HCT116 (cell line): ENCODE measurements around the gene TNFRSF8. TPM values are rescaled to one million over a fixed set of nuclear protein-coding genes. Genes with fewer than 3 reads are reported as not detected.

Source experiments
- ATAC-seq: fragments of 200-7000 bp; cut with Tn5 transposase; 2 replicates; pipeline ENCODE4 v1.9.1; 2020; ENCODE audit warnings: mild to moderate bottlenecking, moderate library complexity
- BruUV-seq: library from RNA; stranded (reverse); fragments of 400-500 nt; replicated peaks from 2 replicates; lab custom pipeline; 2021; lab: Mats Ljungman, UMichigan
- CTCF ChIA-PET: fragments of 300-600 bp; sonication (Branson Sonifier 250); formaldehyde crosslinking; loops from one replicate; lab custom pipeline; 2021; ENCODE audit warnings: antibody characterized with exemption; lab: Charles Lee
- POLR2A ChIA-PET: fragments of 300-600, 350-600 bp; sonication (Branson Sonifier 250); formaldehyde crosslinking; loops from one replicate; lab custom pipeline; 2021; ENCODE audit warnings: antibody characterized with exemption; lab: Charles Lee
- RAD21 ChIA-PET, 2 experiments: fragments of 300-600 bp; sonication (Branson Sonifier 250); formaldehyde crosslinking; loops; one replicate each; lab custom pipeline; 2023; ENCODE audit warnings: low total read pairs in 2 of 2; ENCODE audit not compliant: uncharacterized antibody in 2 of 2, unreplicated experiment in 2 of 2, low non-redundant PET in 1 of 2; lab: Charles Lee
- DNase-seq: peaks from one replicate; pipeline ENCODE4 v3.0.0-alpha.2; 2010; ENCODE audit warnings: low read depth, low spot score
- H2AFZ ChIP-seq: fragments of 200-600 bp; shearing (Covaris generic), sonication (generic); 2 replicates; pipeline ENCODE4 v1.6.1; 2017; ENCODE audit warnings: low read depth, mixed run types, mixed read lengths, antibody characterized with exemption, low read length; ENCODE audit not compliant: poor library complexity, severe bottlenecking
- H3K27ac ChIP-seq: 2 replicates; pipeline ENCODE4 v1.5.1; 2012; ENCODE audit warnings: low read depth, low read length
- H3K27me3 ChIP-seq: fragments of 200-600 bp; sonication (generic); 2 replicates; pipeline ENCODE4 v1.6.1; 2016; ENCODE audit warnings: mixed run types, low read length, mixed read lengths; ENCODE audit not compliant: insufficient read depth
- H3K36me3 ChIP-seq, 2 experiments: fragments of 200-500 bp in 1 of 2; fragments of 200-600 bp in 1 of 2; sonication (Bioruptor generic) in 1 of 2; sonication (generic) in 1 of 2; 2 replicates each; pipeline versions ENCODE4 v1.5.1 to v1.6.1; 2014 to 2016; ENCODE audit warnings: low read length in 2 of 2, inconsistent platforms in 1 of 2, mixed read lengths in 1 of 2, mixed run types in 1 of 2; ENCODE audit not compliant: insufficient read depth in 2 of 2, control insufficient read depth in 1 of 2
- H3K4me1 ChIP-seq, 2 experiments: fragments of 200-600 bp in 1 of 2; sonication (generic) in 1 of 2; 2 replicates each; pipeline versions ENCODE4 v1.5.1 to v1.6.1; 2012 to 2017; ENCODE audit warnings: low read length in 2 of 2, inconsistent platforms in 1 of 2, mild to moderate bottlenecking in 1 of 2, mixed read lengths in 1 of 2, mixed run types in 1 of 2, moderate library complexity in 1 of 2; ENCODE audit not compliant: insufficient read depth in 2 of 2, control insufficient read depth in 1 of 2
- H3K4me2 ChIP-seq: fragments of 200-600 bp; sonication (generic); 2 replicates; pipeline ENCODE4 v1.6.1; 2017; ENCODE audit warnings: mixed run types, low read length, mixed read lengths
- H3K4me3 ChIP-seq, 2 experiments: fragments of 200-600 bp in 1 of 2; sonication (generic) in 1 of 2; replicated peaks in 1 of 2; 2 replicates each; pipeline ENCODE4 v1.5.1; 2011 to 2016; ENCODE audit warnings: low read length in 2 of 2, control low read depth in 1 of 2, low read depth in 1 of 2, mild to moderate bottlenecking in 1 of 2, mixed read lengths in 1 of 2, mixed run types in 1 of 2
- H3K79me2 ChIP-seq: fragments of 200-600 bp; sonication (generic); 2 replicates; pipeline ENCODE4 v1.6.1; 2017; ENCODE audit warnings: mild to moderate bottlenecking, mixed run types, low read length, moderate library complexity, mixed read lengths; ENCODE audit not compliant: insufficient read depth
- H3K9ac ChIP-seq: fragments of 200-600 bp; sonication (generic); 2 replicates; pipeline ENCODE4 v1.6.1; 2016; ENCODE audit warnings: low read length, mixed read lengths
- H3K9me2 ChIP-seq: fragments of 200-600 bp; sonication (generic), shearing (Covaris generic); 2 replicates; pipeline ENCODE4 v1.6.1; 2017; ENCODE audit warnings: mixed run types, mild to moderate bottlenecking, moderate library complexity; ENCODE audit not compliant: insufficient read depth
- H3K9me3 ChIP-seq, 2 experiments: fragments of 200-500 bp in 1 of 2; fragments of 200-600 bp in 1 of 2; sonication (Bioruptor generic) in 1 of 2; sonication (generic) in 1 of 2; 2 replicates each; pipeline ENCODE4 v1.6.1; 2014 to 2017; ENCODE audit warnings: low read length in 2 of 2, mixed read lengths in 2 of 2, inconsistent platforms in 1 of 2, low read depth in 1 of 2, mild to moderate bottlenecking in 1 of 2, mixed run types in 1 of 2, moderate library complexity in 1 of 2; ENCODE audit not compliant: control insufficient read depth in 1 of 2, insufficient read depth in 1 of 2
- H4K20me1 ChIP-seq: fragments of 200-600 bp; sonication (generic), shearing (Covaris generic); 2 replicates; pipeline ENCODE4 v1.6.1; 2017; ENCODE audit warnings: mixed run types, mild to moderate bottlenecking, moderate library complexity; ENCODE audit not compliant: insufficient read depth
- CBX3 ChIP-seq: IDR thresholded peaks from 2 replicates; pipeline ENCODE4 v1.6.1; 2012; ENCODE audit warnings: low read depth
- EGR1 ChIP-seq: IDR thresholded peaks from 2 replicates; pipeline ENCODE4 v1.6.1; 2012; ENCODE audit warnings: low read depth
- EZH2 ChIP-seq: fragments of 200-600 bp; sonication (generic); IDR thresholded peaks from 2 replicates; pipeline ENCODE4 v1.6.1; 2017; ENCODE audit warnings: antibody characterized with exemption, mixed run types
- FOSL1 ChIP-seq: IDR thresholded peaks from 2 replicates; pipeline ENCODE4 v1.6.1; 2012; ENCODE audit warnings: low read depth
- JUND ChIP-seq: IDR thresholded peaks from 2 replicates; pipeline ENCODE4 v1.6.1; 2012
- MAX ChIP-seq: IDR thresholded peaks from 2 replicates; pipeline ENCODE4 v1.6.1; 2012
- POLR2A ChIP-seq: IDR thresholded peaks from 2 replicates; pipeline ENCODE4 v1.7.0; 2011; ENCODE audit warnings: borderline replicate concordance; ENCODE audit not compliant: insufficient read depth, insufficient read length; ENCODE audit errors: extremely low read depth
- POLR2AphosphoS5 ChIP-seq: IDR thresholded peaks from 2 replicates; pipeline ENCODE4 v1.6.1; 2011; ENCODE audit warnings: mild to moderate bottlenecking, low read depth, low read length, moderate library complexity
- RAD21 ChIP-seq: IDR thresholded peaks from 2 replicates; pipeline ENCODE4 v1.6.1; 2012; ENCODE audit warnings: low read depth, mild to moderate bottlenecking
- REST ChIP-seq: IDR thresholded peaks from 2 replicates; pipeline ENCODE4 v1.6.1; 2012; ENCODE audit warnings: low read depth
- SP1 ChIP-seq: IDR thresholded peaks from 2 replicates; pipeline ENCODE4 v1.6.1; 2012; ENCODE audit warnings: low read depth
- YY1 ChIP-seq: IDR thresholded peaks from 2 replicates; pipeline ENCODE4 v1.6.1; 2011; ENCODE audit warnings: low read length, low read depth, moderate library complexity, mild to moderate bottlenecking; ENCODE audit not compliant: insufficient replicate concordance; ENCODE audit errors: extremely low read depth
- ZFX ChIP-seq: fragments of 450-650 bp; IDR thresholded peaks from 2 replicates; pipeline ENCODE4 v1.6.1; 2017
- ZNF274 ChIP-seq: fragments of 200-500 bp; sonication (Bioruptor generic); IDR thresholded peaks from 2 replicates; pipeline ENCODE4 v1.6.1; 2014; ENCODE audit warnings: mild to moderate bottlenecking, low read depth, low read length, inconsistent platforms
- intact Hi-C: fragments of 100-400 bp; cut with micrococcal nuclease; formaldehyde crosslinking; loops from 2 replicates; pipeline ENCODE4 v1.10.0; 2022
- total RNA-seq: library from RNA; stranded (reverse); gene quantifications from one replicate; pipeline ENCODE4 v1.2.1, GENCODE V29; 2021; ENCODE audit not compliant: unreplicated experiment
- TF ChIP-seq, protein P1 (sequence below): IDR thresholded peaks from 2 replicates; pipeline ENCODE4 v1.6.1; 2011; ENCODE audit warnings: mild to moderate bottlenecking, low read length, moderate library complexity; ENCODE audit not compliant: insufficient replicate concordance; ENCODE audit errors: extremely low read depth
- TF ChIP-seq, protein P2 (sequence below): IDR thresholded peaks from 2 replicates; pipeline ENCODE4 v1.6.1; 2012

The TNFRSF8 gene
- total RNA-seq, 1 experiment from 2014 or later: 0.17 TPM

DNA sequence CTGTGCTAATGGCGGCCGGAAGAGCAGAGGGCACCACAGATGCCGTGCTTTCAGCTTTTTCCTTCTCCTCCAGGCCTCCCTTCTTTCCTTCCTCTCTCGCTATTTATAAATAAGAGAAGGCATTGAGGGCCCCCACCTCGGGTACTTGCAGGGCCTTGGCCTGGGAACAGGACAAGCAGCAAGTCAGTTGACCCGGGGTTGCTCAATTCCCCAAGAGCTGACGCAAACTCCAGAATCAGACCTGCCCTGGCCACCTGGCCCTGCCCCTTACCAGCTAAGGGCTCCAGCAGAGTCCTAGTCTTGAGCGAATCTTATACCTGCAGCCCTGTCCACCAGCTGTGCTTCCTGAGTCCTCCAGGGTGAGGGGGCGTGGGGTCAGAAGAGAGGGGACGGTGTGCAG is 117.2 kb downstream of the TNFRSF8 start:
- H3K4me2 ChIP-seq: no peak overlapping the region
- ATAC-seq: no peak
- no peak overlapping the region for H2AFZ ChIP-seq
- RAD21 ChIA-PET: no interaction called here
- H4K20me1 ChIP-seq: no peaks in the 10 kb centered on the region
- no peak overlapping the region for H3K4me3 ChIP-seq
- H3K36me3 ChIP-seq: no peaks in the 10 kb centered on the region
- H3K9me2 ChIP-seq: no peaks in the 10 kb centered on the region
- H3K4me1 ChIP-seq: peaks cover 24 to 35% of the 10 kb centered on the region in 2 experiments
- POLR2A ChIA-PET: no interaction called here
- no peak overlapping the region for H3K27ac ChIP-seq
- H3K79me2 ChIP-seq: no peaks in the 10 kb centered on the region
- TF ChIP-seq REST (no peak), JUND (no peak), POLR2A (no peak), EGR1 (no peak), EZH2 (no peak), RAD21 (no peak), CBX3 (no peak), MAX (no peak), ZNF274 (no peak), POLR2AphosphoS5 (no peak), YY1 (no peak), FOSL1 (no peak), ZFX (no peak), SP1 (no peak)
- TF ChIP-seq, protein P1, sequence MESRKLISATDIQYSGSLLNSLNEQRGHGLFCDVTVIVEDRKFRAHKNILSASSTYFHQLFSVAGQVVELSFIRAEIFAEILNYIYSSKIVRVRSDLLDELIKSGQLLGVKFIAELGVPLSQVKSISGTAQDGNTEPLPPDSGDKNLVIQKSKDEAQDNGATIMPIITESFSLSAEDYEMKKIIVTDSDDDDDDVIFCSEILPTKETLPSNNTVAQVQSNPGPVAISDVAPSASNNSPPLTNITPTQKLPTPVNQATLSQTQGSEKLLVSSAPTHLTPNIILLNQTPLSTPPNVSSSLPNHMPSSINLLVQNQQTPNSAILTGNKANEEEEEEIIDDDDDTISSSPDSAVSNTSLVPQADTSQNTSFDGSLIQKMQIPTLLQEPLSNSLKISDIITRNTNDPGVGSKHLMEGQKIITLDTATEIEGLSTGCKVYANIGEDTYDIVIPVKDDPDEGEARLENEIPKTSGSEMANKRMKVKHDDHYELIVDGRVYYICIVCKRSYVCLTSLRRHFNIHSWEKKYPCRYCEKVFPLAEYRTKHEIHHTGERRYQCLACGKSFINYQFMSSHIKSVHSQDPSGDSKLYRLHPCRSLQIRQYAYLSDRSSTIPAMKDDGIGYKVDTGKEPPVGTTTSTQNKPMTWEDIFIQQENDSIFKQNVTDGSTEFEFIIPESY: no peak
- TF ChIP-seq, protein P2, sequence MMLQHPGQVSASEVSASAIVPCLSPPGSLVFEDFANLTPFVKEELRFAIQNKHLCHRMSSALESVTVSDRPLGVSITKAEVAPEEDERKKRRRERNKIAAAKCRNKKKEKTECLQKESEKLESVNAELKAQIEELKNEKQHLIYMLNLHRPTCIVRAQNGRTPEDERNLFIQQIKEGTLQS: no peak
- H3K9me3 ChIP-seq: no peaks in the 10 kb centered on the region
- H3K9ac ChIP-seq: no peak overlapping the region
- intact Hi-C loops: no loop called here
- H3K27me3 ChIP-seq: no peaks in the 10 kb centered on the region
- no peak for DNase-seq
- no TSS peak for BruUV-seq
- CTCF ChIA-PET: no interaction called here
